ENCODE measurements around the gene ACOX2.
A peak's percentile ranks its signal among the peaks of the same experiment; 100 is the strongest.

The ACOX2 gene

GRCh38 chr3:58470363-58471024 is 66.5 kb downstream of the ACOX2 start:
- Histone ChIP-seq H3K27ac (no peak overlapping the region), H3K36me3 (ENCODE audit: control insufficient read depth, insufficient read depth, low read length) (no peaks in the 10 kb centered on the region), H3K4me2 (ENCODE audit: low read length) (no peak overlapping the region), H3K4me1 (peaks cover 4% of the 10 kb centered on the region), H3K79me2 (no peaks in the 10 kb centered on the region), H3K4me3 (ENCODE audit: low read depth, low read length) (no peak overlapping the region), H3K27me3 (ENCODE audit: control insufficient read depth, insufficient read depth, low read length) (no peaks in the 10 kb centered on the region), H2AFZ (peak overlapping the region; percentile 52), H3K9ac (no peak overlapping the region), H3K9me3 (ENCODE audit: control insufficient read depth, low read length) (no peaks in the 10 kb centered on the region)
- no peak for TF ChIP-seq CTCF (IDR thresholded peaks at IDR 0.05)

GRCh38 chr3:58469096-58469495 is 67.9 kb downstream of the ACOX2 start:
- Histone ChIP-seq H3K4me3 (ENCODE audit: low read depth, low read length) (no peak overlapping the region), H3K27ac (no peak overlapping the region), H3K9ac (no peak overlapping the region), H2AFZ (no peak overlapping the region), H3K4me2 (ENCODE audit: low read length) (no peak overlapping the region), H3K4me1 (peaks cover 4% of the 10 kb centered on the region), H3K36me3 (ENCODE audit: control insufficient read depth, insufficient read depth, low read length) (no peaks in the 10 kb centered on the region), H3K79me2 (no peaks in the 10 kb centered on the region), H3K9me3 (ENCODE audit: control insufficient read depth, low read length) (no peaks in the 10 kb centered on the region), H3K27me3 (ENCODE audit: control insufficient read depth, insufficient read depth, low read length) (no peaks in the 10 kb centered on the region)
- no peak for TF ChIP-seq CTCF (IDR thresholded peaks at IDR 0.05)

- Histone ChIP-seq H3K4me1 (peaks cover 4% of the 10 kb centered on the region), H3K4me2 (ENCODE audit: low read length) (no peak overlapping the region), H3K4me3 (ENCODE audit: low read depth, low read length) (no peak overlapping the region), H3K27ac (no peak overlapping the region), H3K79me2 (no peaks in the 10 kb centered on the region), H3K9ac (no peak overlapping the region), H3K36me3 (ENCODE audit: control insufficient read depth, insufficient read depth, low read length) (no peaks in the 10 kb centered on the region), H2AFZ (no peak overlapping the region), H3K27me3 (ENCODE audit: control insufficient read depth, insufficient read depth, low read length) (no peaks in the 10 kb centered on the region), H3K9me3 (ENCODE audit: control insufficient read depth, low read length) (no peaks in the 10 kb centered on the region)
- TF ChIP-seq CTCF (IDR thresholded peaks at IDR 0.05): no peak
These were observed 70.0 kb downstream of the ACOX2 start for GRCh38 chr3:58466899-58467563.

DNA sequence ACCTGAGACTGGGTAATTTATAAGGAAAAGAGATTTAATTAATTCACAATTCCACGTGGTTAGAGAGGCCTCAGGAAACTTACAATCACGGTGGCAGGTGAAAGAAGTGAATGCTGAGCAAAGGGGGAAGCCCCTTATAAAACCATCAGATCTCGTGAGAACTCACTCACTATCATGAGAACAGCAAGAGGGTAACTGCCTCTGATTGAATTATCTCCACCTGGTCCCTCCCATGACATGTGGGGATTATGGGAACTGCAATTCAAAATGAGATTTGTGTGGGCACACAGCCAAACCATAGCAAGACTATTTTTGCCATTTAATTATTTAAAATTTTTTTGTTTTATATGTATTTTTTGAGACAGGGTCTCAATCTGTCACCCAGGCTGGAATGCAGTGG is 72.1 kb downstream of the ACOX2 start:
- H3K27ac ChIP-seq: no peak overlapping the region
- H3K4me1 ChIP-seq: no peaks in the 10 kb centered on the region
- no peaks in the 10 kb centered on the region for H3K79me2 ChIP-seq
- no peak overlapping the region for H2AFZ ChIP-seq
- H3K4me3 ChIP-seq (ENCODE audit: low read depth, low read length): no peak overlapping the region
- H3K4me2 ChIP-seq (ENCODE audit: low read length): no peak overlapping the region
- H3K9me3 ChIP-seq (ENCODE audit: control insufficient read depth, low read length): no peaks in the 10 kb centered on the region
- H3K9ac ChIP-seq: no peak overlapping the region
- H3K36me3 ChIP-seq (ENCODE audit: control insufficient read depth, insufficient read depth, low read length): no peaks in the 10 kb centered on the region
- H3K27me3 ChIP-seq (ENCODE audit: control insufficient read depth, insufficient read depth, low read length): no peaks in the 10 kb centered on the region
- TF ChIP-seq CTCF (IDR thresholded peaks at IDR 0.05): no peak

DNA sequence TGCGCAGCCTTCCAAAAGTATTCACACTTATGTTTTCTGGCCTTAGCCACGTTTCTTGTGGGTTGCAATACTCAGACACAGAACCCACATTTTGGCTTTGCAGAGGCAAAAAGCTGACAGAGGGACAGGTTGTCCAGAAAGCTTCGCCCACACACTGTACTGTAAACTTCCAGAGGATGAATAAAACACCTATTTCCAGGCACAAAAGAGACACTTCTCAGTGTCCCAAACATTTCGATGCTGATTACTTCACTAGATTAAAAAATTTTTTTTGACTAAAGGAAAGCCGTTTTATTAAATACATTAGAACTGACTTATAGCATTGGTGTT is 73.1 kb downstream of the ACOX2 start:
- Histone ChIP-seq H3K9me3 (ENCODE audit: control insufficient read depth, low read length) (no peaks in the 10 kb centered on the region), H3K36me3 (ENCODE audit: control insufficient read depth, insufficient read depth, low read length) (no peaks in the 10 kb centered on the region), H3K9ac (no peak overlapping the region), H3K4me2 (ENCODE audit: low read length) (peak overlapping the region; percentile 66), H3K27me3 (ENCODE audit: control insufficient read depth, insufficient read depth, low read length) (no peaks in the 10 kb centered on the region), H2AFZ (peak overlapping the region; percentile 73), H3K79me2 (no peaks in the 10 kb centered on the region), H3K4me3 (ENCODE audit: low read depth, low read length) (no peak overlapping the region), H3K4me1 (no peaks in the 10 kb centered on the region), H3K27ac (no peak overlapping the region)
- TF ChIP-seq CTCF (IDR thresholded peaks at IDR 0.05): no peak

Measured in parathyroid adenoma (tissue), 2 donors.